NCI-H345 treated with DMSO at 0.1 percent for 48 hours (cell line): ENCODE data around the gene CLCN3.
"Not testable (repeated sequence)": the region's sequence is repeated elsewhere in the genome, so short reads cannot be mapped to it uniquely, and the experiment has no call there.

Experiments
- DNase-seq: peaks from one replicate; lab custom pipeline; 2025; ENCODE audit not compliant: unreplicated experiment; lab: John Stamatoyannopoulos, UW

CLCN3 gene

DNA sequence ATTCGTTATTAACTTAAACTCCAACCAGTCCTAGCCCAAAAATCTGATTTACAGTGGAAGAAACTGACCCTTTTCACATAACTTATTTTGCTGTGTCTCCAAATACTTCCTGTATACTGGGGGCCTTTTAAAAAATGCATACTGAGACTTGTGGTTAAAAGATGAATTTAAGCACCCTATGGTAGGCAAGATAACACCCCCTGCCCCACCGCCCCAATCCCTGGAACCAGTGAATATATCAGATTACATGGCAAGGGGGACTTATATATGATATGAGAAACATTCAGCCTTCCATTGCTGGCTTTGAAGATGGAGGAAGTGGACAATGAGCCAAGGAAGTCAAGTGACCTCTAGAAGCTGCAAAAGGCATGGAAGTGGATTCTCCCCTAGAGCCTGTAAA, 3.1 kb upstream of the CLCN3 start:
- no peak for DNase-seq

DNA sequence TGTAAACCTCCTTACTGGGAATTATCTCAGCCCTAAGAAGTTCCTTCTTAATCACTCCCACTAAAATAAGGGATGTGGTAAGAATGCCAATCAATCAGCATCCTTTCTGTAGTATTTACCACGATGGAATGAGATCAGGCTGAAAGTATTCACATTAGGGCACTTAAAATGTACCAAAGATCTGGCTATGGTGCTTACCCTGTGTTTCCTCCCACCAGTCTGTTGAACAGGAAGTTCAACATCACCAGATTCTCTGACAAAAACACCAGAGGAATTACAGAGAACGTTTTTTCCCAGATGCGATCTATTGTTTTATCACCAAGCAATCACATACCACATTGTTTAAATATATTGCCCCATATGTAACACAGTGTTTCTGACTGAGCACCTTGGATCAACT, 2.1 kb upstream of the CLCN3 start:
- DNase-seq: no peak

DNA sequence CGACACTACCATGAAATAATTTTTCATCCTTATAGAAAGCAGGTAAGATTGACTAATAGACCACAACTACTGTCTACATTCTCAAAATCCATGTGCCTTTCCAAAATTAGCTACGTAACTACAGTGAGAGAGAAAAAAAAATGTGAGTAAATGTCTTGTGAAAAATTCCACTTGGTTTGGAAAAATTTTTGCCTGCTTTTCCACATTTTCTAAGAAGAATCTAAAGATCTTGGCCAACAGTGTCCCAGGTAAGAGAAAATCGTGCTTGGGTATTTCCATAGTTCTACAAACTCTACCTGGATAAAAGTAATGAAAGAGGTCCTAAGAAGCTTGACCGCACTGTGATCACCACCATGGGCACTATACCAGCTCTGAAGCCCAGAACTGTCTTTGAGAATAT, 1.4 kb upstream of the CLCN3 start:
- no peak for DNase-seq

DNA sequence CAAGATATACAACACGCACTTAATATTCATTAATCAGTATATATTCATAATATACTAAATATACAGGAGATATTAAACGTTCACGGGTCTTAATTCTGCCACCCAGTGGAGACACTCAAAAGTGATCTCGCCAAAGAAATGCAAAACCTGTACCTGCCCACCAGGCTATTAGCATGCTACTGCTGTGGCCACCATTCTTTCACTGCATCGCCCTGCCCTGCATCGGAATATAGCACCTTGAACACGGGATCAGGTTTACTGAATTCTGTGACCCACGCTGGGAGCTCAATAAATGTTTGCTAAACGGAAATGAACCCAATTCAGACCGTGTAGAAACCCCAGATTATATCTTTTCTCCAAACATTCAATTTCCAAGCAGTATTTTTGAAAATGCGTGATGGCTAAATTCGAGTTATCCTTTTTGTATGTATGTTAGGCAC, 840 bp upstream of the CLCN3 start:
- DNase-seq: peak; percentile 31

GRCh38 chr4:169620880-169621248, 486 bp downstream of the CLCN3 start:
- no peak for DNase-seq

DNA sequence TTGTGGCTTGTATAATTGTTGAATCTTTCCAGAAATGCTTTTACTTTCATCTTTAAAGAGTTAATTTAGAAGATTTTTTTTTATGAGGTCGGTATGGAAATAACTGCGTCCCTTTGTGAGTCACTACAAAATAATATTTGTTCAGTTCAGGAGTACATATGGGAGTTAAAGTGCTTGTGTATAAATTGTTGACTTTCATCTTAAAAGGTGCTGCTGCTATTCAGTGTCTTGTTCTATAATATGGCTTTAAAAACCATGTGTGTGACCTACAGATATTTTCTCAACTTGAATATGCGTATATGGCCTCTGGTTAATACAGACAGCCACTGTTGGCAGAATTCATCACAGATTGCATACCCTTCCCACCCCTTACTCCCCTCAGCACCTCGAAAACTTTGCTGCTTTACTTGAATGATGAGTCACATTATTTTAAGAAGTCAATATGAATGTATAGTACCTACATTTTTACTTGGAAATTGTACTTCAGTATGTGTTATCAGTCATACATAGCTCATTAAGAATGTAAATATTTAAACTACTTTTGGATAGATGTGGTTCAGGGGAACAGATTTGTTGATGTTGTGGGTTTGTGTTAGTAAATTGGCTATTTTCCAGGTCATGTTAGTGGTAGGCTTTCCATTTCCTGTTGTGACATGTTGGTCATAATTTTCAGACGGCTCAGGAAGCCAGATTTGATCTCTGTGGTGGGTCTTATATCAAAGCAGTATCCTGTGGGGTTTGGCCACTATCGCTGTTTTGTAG, 1.5 kb downstream of the CLCN3 start:
- no peak for DNase-seq

DNA sequence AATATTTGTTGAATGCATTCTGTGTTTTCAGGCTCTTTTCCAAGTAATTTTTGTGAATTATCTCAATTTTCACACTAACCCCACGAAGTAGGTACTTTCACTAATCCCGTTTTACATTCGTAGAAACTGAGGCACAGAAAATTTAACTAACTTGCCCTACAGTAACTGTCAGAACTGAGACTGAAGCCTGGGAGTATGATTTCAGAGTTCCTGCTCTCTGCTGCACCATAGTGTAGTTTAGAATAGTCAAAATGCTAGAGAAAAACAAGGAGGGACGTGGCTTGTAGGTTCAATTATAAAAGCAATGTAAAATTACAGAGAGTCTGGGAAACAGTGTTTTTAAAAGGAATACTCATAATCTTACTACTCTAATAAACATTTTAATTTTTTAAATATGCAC, 2.2 kb downstream of the CLCN3 start:
- no peak for DNase-seq

DNA sequence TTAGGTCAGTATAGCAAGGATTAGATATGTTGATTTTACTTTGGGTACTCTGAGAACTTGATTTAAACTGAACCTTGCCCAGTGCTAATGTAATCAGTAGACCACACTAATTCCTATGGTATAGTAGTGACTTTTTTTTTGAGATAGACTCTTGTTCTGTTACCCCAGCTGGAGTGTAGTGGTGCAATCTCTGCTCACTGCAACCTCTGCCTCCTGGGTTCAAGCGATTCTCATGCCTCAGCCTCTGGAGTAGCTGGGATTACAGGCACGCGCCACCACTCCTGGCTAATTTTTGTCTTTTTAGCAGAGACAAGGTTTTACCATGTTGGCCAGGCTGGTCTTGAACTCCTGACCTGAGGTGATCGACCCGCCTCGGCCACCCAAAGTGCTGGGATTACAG, 3.6 kb downstream of the CLCN3 start:
- DNase-seq: not testable (repeated sequence)

DNA sequence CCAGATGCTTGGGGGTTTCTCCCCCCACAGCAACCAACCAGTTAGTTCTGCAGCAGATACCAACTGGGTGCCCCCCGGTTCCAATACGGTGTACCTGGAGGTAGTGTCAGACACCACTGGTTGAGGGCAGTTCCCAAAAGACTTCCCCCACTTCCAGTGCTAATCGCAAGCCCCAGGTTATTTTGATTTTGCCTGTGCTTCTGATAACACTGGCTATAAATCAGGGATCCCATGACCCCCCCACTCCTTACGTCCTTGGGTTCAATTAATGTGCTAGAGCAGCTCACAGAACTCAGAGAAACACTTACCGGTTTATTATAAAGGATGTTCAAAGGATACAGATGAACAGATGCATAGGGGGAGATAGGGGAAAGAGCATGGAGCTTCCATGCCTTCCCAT, 5.5 kb downstream of the CLCN3 start:
- no peak for DNase-seq

GRCh38 chr4:169626331-169627282, 6.2 kb downstream of the CLCN3 start:
- DNase-seq: no peak

GRCh38 chr4:169627307-169627706, 6.9 kb downstream of the CLCN3 start:
- DNase-seq: no peak

GRCh38 chr4:169628579-169628978, 8.2 kb downstream of the CLCN3 start:
- DNase-seq: no peak

- no peak for DNase-seq
Observed at GRCh38 chr4:169630069-169630468, 9.7 kb downstream of the CLCN3 start.

- no peak for DNase-seq
Observed at GRCh38 chr4:169632896-169633295, 12.5 kb downstream of the CLCN3 start.

DNA sequence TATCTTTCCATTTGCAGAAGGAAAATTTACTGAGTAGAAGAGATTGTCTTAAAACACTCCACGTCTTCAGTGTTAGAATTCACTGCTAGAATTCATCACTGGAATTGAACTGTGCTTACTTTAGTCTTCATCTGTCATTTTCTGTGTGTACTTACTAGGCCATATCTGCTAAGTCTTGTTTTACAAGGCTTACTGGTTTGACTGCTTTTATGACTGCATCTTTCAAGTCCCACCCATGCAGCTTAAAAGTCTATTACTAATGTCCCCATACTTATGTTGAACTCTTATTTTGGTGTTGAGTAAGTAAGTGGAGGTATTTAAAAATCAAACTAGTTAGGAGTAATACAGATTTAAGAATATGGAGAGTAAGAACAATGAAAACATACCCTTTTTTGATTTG, 14.6 kb downstream of the CLCN3 start:
- no peak for DNase-seq

- no peak for DNase-seq
Observed at GRCh38 chr4:169640261-169640870, 20.0 kb downstream of the CLCN3 start.

GRCh38 chr4:169644802-169645201, 24.4 kb downstream of the CLCN3 start:
- DNase-seq: no peak

DNA sequence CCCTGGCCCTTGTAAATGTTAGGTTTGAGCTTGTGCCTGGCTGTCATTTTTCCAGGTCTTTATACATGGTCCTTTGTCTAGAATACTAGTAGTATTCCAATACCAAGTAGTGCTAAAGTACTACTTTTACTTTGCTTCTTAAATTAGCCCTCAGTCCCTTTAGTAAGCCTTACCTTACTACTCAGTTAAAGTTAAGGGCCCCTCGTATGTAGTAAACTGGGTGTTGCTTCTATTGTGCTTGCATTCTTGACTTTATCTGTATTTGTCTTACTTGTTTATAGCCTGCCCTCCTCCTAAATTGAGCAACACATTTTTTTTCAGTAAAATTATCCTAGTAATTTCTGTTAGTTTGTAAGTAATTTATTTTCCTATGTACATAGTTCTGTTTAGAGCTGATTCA, 25.2 kb downstream of the CLCN3 start:
- DNase-seq: no peak

GRCh38 chr4:169649545-169650226, 29.3 kb downstream of the CLCN3 start:
- DNase-seq: no peak

DNA sequence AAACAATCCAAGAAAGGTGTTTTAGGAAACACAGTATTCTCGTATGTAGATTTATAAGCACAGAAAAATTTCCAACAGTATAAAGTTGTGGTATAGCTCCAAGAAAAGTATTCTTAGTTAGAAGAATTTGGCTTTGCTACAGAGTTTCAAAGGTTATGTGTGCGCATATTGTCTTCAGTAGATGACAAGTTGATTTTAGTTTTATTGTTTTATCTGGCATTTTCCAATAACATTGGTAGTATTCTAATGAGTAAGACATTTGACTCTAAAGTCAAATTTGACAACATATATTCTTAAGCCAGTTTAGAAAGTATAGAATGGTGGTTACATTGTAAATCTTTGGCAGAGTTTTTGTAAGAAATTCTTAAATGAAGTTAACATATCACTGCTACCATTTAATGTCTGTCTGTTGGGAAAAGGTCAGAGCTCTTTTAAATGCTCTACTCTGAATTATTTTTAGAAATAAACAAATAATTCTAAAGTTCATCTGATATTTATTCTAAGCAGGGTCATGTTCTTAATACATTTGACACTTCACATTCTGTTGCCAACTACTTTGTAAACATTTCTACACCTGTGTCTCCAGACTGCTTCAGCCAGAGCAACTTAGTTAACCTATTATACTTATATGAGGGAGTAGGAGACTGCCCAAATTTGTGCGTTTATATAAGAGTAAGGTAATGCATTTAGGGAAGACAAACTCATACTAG, 30.0 kb downstream of the CLCN3 start:
- no peak for DNase-seq

- no peak for DNase-seq
Observed at GRCh38 chr4:169652535-169652934, 32.2 kb downstream of the CLCN3 start.
